OCI-LY7 (cell line): ENCODE measurements around the gene LCOR. TPM values are rescaled to one million over a fixed set of nuclear protein-coding genes. Genes with fewer than 3 reads are reported as not detected.

Experiments used
- BruUV-seq: library from RNA; stranded (reverse); fragments of 400-500 nt; replicated peaks from 2 replicates; lab custom pipeline; 2021; lab: Mats Ljungman, UMichigan
- CTCF ChIA-PET: fragments of 300-600 bp; sonication (Branson Sonifier 250); formaldehyde crosslinking; loops from one replicate; lab custom pipeline; 2022; ENCODE audit warnings: antibody characterized with exemption; ENCODE audit not compliant: unreplicated experiment; lab: Charles Lee
- POLR2A ChIA-PET: fragments of 300-600 bp; sonication (Branson Sonifier 250); formaldehyde crosslinking; loops from one replicate; lab custom pipeline; 2022; ENCODE audit warnings: antibody characterized with exemption; lab: Charles Lee
- DNase-seq: peaks from one replicate; pipeline ENCODE4 v3.0.0-alpha.2; 2015; ENCODE audit warnings: low spot score
- H2AFZ ChIP-seq: fragments of 200-600 bp; sonication (generic), shearing (Covaris generic); 2 replicates; pipeline ENCODE4 v1.6.1; 2014; ENCODE audit warnings: mild to moderate bottlenecking, antibody characterized with exemption, low read length, moderate library complexity
- H3K27ac ChIP-seq: fragments of 200-600 bp; sonication (generic); 2 replicates; pipeline ENCODE4 v1.5.1; 2014; ENCODE audit warnings: mixed run types, low read depth, mild to moderate bottlenecking, moderate library complexity, low read length, inconsistent platforms; ENCODE audit not compliant: poor library complexity, severe bottlenecking
- H3K36me3 ChIP-seq: fragments of 200-600 bp; sonication (generic); 2 replicates; pipeline ENCODE4 v1.6.1; 2014; ENCODE audit warnings: mild to moderate bottlenecking, antibody characterized with exemption, low read length, moderate library complexity, mixed read lengths; ENCODE audit not compliant: insufficient read depth
- H3K4me1 ChIP-seq: fragments of 200-600 bp; sonication (generic); 2 replicates; pipeline ENCODE4 v1.5.1; 2014; ENCODE audit warnings: mild to moderate bottlenecking, low read length; ENCODE audit not compliant: insufficient read depth, poor library complexity, severe bottlenecking
- H3K4me2 ChIP-seq: fragments of 200-600 bp; sonication (generic); 2 replicates; pipeline ENCODE4 v1.6.1; 2014; ENCODE audit warnings: mild to moderate bottlenecking, low read length
- H3K4me3 ChIP-seq: fragments of 200-600 bp; sonication (generic); 2 replicates; pipeline ENCODE4 v1.5.1; 2014; ENCODE audit warnings: mild to moderate bottlenecking, low read depth, low read length; ENCODE audit not compliant: poor library complexity, severe bottlenecking
- H3K79me2 ChIP-seq: fragments of 200-600 bp; sonication (generic); 2 replicates; pipeline ENCODE4 v1.6.1; 2016; ENCODE audit warnings: low read depth, mild to moderate bottlenecking, low read length, moderate library complexity, mixed read lengths; ENCODE audit not compliant: insufficient read depth
- H3K9me2 ChIP-seq: fragments of 200-600 bp; sonication (generic); 2 replicates; pipeline ENCODE4 v1.6.1; 2016; ENCODE audit warnings: mild to moderate bottlenecking, low read length, mixed read lengths; ENCODE audit not compliant: insufficient read depth
- H3K9me3 ChIP-seq: fragments of 200-600 bp; sonication (generic); 2 replicates; pipeline ENCODE4 v1.6.1; 2014; ENCODE audit warnings: mild to moderate bottlenecking, mixed run types, low read length, mixed read lengths
- H4K20me1 ChIP-seq: fragments of 200-600 bp; sonication (generic); 2 replicates; pipeline ENCODE4 v1.6.1; 2014; ENCODE audit warnings: mild to moderate bottlenecking, antibody characterized with exemption, low read length, moderate library complexity, mixed read lengths; ENCODE audit not compliant: insufficient read depth
- CTCF ChIP-seq: fragments of 200-600 bp; sonication (generic); conservative IDR thresholded peaks from 2 replicates; pipeline ENCODE4 v1.5.1; 2014; ENCODE audit warnings: mild to moderate bottlenecking, antibody characterized with exemption, low read length, moderate library complexity, mixed read lengths
- EZH2phosphoT487 ChIP-seq: fragments of 200-600 bp; sonication (generic); IDR thresholded peaks from 2 replicates; pipeline ENCODE4 v1.6.1; 2018; ENCODE audit warnings: low read depth, borderline replicate concordance, mild to moderate bottlenecking, mixed run types, antibody characterized with exemption, low read length, moderate library complexity, mixed read lengths
- intact Hi-C: fragments of 100-400 bp; cut with micrococcal nuclease; formaldehyde crosslinking; loops from one replicate; pipeline ENCODE4 v1.10.0; 2022; ENCODE audit not compliant: unreplicated experiment
- total RNA-seq, 2 experiments: library from RNA; depleted of rRNA in 1 of 2; stranded (reverse); fragments of >200 nt in 1 of 2; shearing (Covaris generic) in 1 of 2; gene quantifications; 2 replicates each; pipeline ENCODE4 v1.2.3, GENCODE V29; 2014 to 2022

The LCOR gene
- total RNA-seq, 2 experiments from 2014 or later = 17.1 to 58.4 TPM

GRCh38 chr10:96858038-96858705 lies 26.1 kb downstream of the LCOR start:
- Histone ChIP-seq H2AFZ (no peak overlapping the region), H3K9me2 (no peaks in the 10 kb centered on the region), H3K9me3 (no peaks in the 10 kb centered on the region), H3K4me2 (no peak overlapping the region), H3K4me3 (no peak overlapping the region), H4K20me1 (peaks cover 9% of the 10 kb centered on the region), H3K4me1 (peaks cover 5% of the 10 kb centered on the region), H3K27ac (no peak overlapping the region), H3K36me3 (peaks cover 54% of the 10 kb centered on the region), H3K79me2 (peaks cover 74% of the 10 kb centered on the region)
- intact Hi-C loops = no loop called here
- CTCF ChIA-PET = no interaction called here
- BruUV-seq = no TSS peak
- POLR2A ChIA-PET = interaction anchor here (0.6 kb wide), 1 partner anchor 95 kb away, joined by 3 read pairs; no protein-coding TSS in a partner anchor
- no peak for TF ChIP-seq EZH2phosphoT487
- no peak for TF ChIP-seq CTCF
- no peak for DNase-seq

- Histone ChIP-seq H3K9me3 (no peaks in the 10 kb centered on the region), H3K9me2 (no peaks in the 10 kb centered on the region), H3K4me1 (peaks cover 5% of the 10 kb centered on the region), H3K79me2 (peaks cover 74% of the 10 kb centered on the region), H2AFZ (no peak overlapping the region), H4K20me1 (peaks cover 12% of the 10 kb centered on the region), H3K27ac (no peak overlapping the region), H3K36me3 (peaks cover 49% of the 10 kb centered on the region), H3K4me3 (no peak overlapping the region), H3K4me2 (no peak overlapping the region)
- TF ChIP-seq CTCF (no peak), EZH2phosphoT487 (no peak)
- BruUV-seq = no TSS peak
- no peak for DNase-seq
- ChIA-PET POLR2A (no interaction called here), CTCF (no interaction called here)
- intact Hi-C loops = no loop called here
Observed at GRCh38 chr10:96858706-96859050, 26.6 kb downstream of the LCOR start.

DNA sequence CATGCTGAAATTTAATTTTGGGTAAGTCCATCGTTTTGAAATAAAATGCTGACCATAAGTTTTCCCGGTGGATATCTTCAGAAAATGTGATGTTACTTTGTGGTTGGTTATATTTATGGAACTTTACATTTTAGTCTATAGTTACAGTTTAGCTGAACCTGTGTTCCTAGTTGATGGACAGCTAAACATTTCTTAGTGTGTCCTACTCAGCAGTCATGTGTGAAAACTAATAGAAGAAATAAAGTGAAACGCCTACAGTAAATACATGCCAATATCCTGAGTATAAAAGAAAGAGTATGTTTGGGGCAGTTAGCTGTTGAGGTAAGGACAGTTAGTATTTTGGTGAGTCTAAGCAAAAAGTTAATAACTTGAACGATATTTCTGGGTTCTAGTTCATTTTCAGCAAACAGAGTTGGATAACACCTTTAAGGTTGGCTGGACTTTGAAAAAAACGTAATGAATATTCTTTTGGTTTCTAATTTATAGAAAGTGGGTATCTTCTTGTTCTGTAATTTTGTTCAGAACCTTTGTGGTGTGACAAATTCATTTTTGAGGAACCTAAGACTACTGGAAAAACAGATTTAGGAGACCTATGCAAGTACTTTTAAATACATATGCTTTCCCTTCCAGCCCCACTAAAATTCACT lies 28.7 kb downstream of the LCOR start:
- DNase-seq = no peak
- TF ChIP-seq CTCF (no peak), EZH2phosphoT487 (no peak)
- Histone ChIP-seq H2AFZ (no peak overlapping the region), H3K79me2 (peaks cover 78% of the 10 kb centered on the region; the same call in 1 of the 2 replicates), H3K9me2 (no peaks in the 10 kb centered on the region), H3K4me3 (no peak overlapping the region), H3K4me1 (peaks cover 5% of the 10 kb centered on the region), H3K4me2 (no peak overlapping the region), H3K9me3 (no peaks in the 10 kb centered on the region), H3K36me3 (peaks cover 57% of the 10 kb centered on the region), H3K27ac (no peak overlapping the region), H4K20me1 (peaks cover 15% of the 10 kb centered on the region)
- intact Hi-C loops = no loop called here
- ChIA-PET POLR2A (interaction anchor here (0.5 to 0.6 kb wide), 3 partner anchors 9 to 112 kb away, joined by 3 read pairs; no protein-coding TSS in a partner anchor), CTCF (interaction anchor here (1.1 kb wide), 1 partner anchor 9 kb away, joined by 3 read pairs; no protein-coding TSS in a partner anchor)
- BruUV-seq = no TSS peak
